Activated effector memory CD4-positive, alpha-beta T cell treated with anti-CD3 and anti-CD28 coated beads, Interleukin-2, amount 50 U/mL, for 16 hours (primary cell): ENCODE data around the gene FBXO8.

ENCODE experiments used
- DNase-seq: peaks from one replicate; pipeline ENCODE4 v3.0.0-alpha.2; 2020

FBXO8 gene

GRCh38 chr4:174241162-174241561 lies 42.3 kb downstream of the FBXO8 start:
- no peak for DNase-seq

GRCh38 chr4:174236359-174236758 lies 47.1 kb downstream of the FBXO8 start:
- DNase-seq: no peak

GRCh38 chr4:174230680-174231079 lies 52.8 kb downstream of the FBXO8 start:
- no peak for DNase-seq

- DNase-seq: no peak
Measured at GRCh38 chr4:174230148-174230547, 53.3 kb downstream of the FBXO8 start.

GRCh38 chr4:174228988-174229387 lies 54.5 kb downstream of the FBXO8 start:
- no peak for DNase-seq

GRCh38 chr4:174225349-174226049 lies 58.0 kb downstream of the FBXO8 start:
- no peak for DNase-seq

GRCh38 chr4:174224550-174224949 lies 58.9 kb downstream of the FBXO8 start:
- DNase-seq: no peak

- no peak for DNase-seq
Measured at GRCh38 chr4:174222266-174222872, 61.1 kb downstream of the FBXO8 start.

GRCh38 chr4:174218127-174218790 lies 65.2 kb downstream of the FBXO8 start:
- no peak for DNase-seq

GRCh38 chr4:174217273-174218126 lies 66.0 kb downstream of the FBXO8 start:
- peak; percentile 71 for DNase-seq

- no peak for DNase-seq
Measured at GRCh38 chr4:174216799-174217272, 66.6 kb downstream of the FBXO8 start.

- no peak for DNase-seq
Measured at GRCh38 chr4:174215961-174216680, 67.3 kb downstream of the FBXO8 start.

- DNase-seq: no peak
Measured at GRCh38 chr4:174215057-174215456, 68.4 kb downstream of the FBXO8 start.

- DNase-seq: no peak
Measured at GRCh38 chr4:174214101-174214878, 69.2 kb downstream of the FBXO8 start.

GRCh38 chr4:174213731-174214100 lies 69.8 kb downstream of the FBXO8 start:
- DNase-seq: no peak

GRCh38 chr4:174212061-174212460 lies 71.4 kb downstream of the FBXO8 start:
- no peak for DNase-seq

- DNase-seq: no peak
Measured at GRCh38 chr4:174211622-174212044, 71.8 kb downstream of the FBXO8 start.

GRCh38 chr4:174210952-174211490 lies 72.4 kb downstream of the FBXO8 start:
- no peak for DNase-seq

GRCh38 chr4:174210354-174210753 lies 73.1 kb downstream of the FBXO8 start:
- DNase-seq: no peak

GRCh38 chr4:174209341-174209740 lies 74.1 kb downstream of the FBXO8 start:
- no peak for DNase-seq

- no peak for DNase-seq
Measured at GRCh38 chr4:174207367-174207766, 76.1 kb downstream of the FBXO8 start.
